Central memory CD8-positive, alpha-beta T cell (primary cell): ENCODE data around the gene SDHA.
"Not testable (repeated sequence)": the region's sequence is repeated elsewhere in the genome, so short reads cannot be mapped to it uniquely, and the experiment has no call there.

Experiments used
- ATAC-seq: fragments of 150-1000 bp; cut with Tn5 transposase; replicated peaks from 2 replicates; pipeline ENCODE4 v1.10.0; 2022; ENCODE audit warnings: mild to moderate bottlenecking, moderate FRiP score, moderate number of reproducible peaks; ENCODE audit not compliant: poor library complexity, severe bottlenecking; ENCODE audit errors: extremely low read depth
- DNase-seq, 2 donors: peaks; one replicate each; pipeline ENCODE4 v3.0.0; 2021; ENCODE audit warnings: low spot score in 2 of 2
- H3K27ac Mint-ChIP-seq: one replicate; pipeline ENCODE4 v1.8.0; 2022; ENCODE audit warnings: low read depth, mild to moderate bottlenecking, moderate library complexity, mixed read lengths
- H3K27me3 Mint-ChIP-seq: one replicate; pipeline ENCODE4 v1.8.0; 2022; ENCODE audit warnings: mixed read lengths
- H3K36me3 Mint-ChIP-seq: one replicate; pipeline ENCODE4 v1.8.0; 2022; ENCODE audit warnings: mild to moderate bottlenecking, moderate library complexity, mixed read lengths; ENCODE audit not compliant: insufficient read depth
- H3K4me1 Mint-ChIP-seq: one replicate; pipeline ENCODE4 v1.8.0; 2022; ENCODE audit warnings: mixed read lengths
- H3K4me3 Mint-ChIP-seq: one replicate; pipeline ENCODE4 v1.8.0; 2022; ENCODE audit warnings: mild to moderate bottlenecking, moderate library complexity, mixed read lengths
- H3K9me3 Mint-ChIP-seq: one replicate; pipeline ENCODE4 v1.8.0; 2022; ENCODE audit warnings: mixed read lengths

SDHA gene

GRCh38 chr5:296207-296606 lies 78.1 kb downstream of the SDHA start:
- H3K36me3 Mint-ChIP-seq, ATAC-seq, H3K27me3 Mint-ChIP-seq, H3K9me3 Mint-ChIP-seq, DNase-seq, H3K27ac Mint-ChIP-seq: not testable (repeated sequence)
- peaks cover 42% of the 10 kb centered on the region for H3K4me1 Mint-ChIP-seq
- H3K4me3 Mint-ChIP-seq: peak overlapping the region; percentile 48

- Mint-ChIP-seq H3K4me3 (peak overlapping the region; percentile 48), H3K4me1 (peaks cover 42% of the 10 kb centered on the region)
- not testable (repeated sequence) for DNase-seq, H3K9me3 Mint-ChIP-seq, H3K27ac Mint-ChIP-seq, H3K27me3 Mint-ChIP-seq, H3K36me3 Mint-ChIP-seq
- ATAC-seq: peak; percentile 65
These were observed 78.8 kb downstream of the SDHA start for GRCh38 chr5:296954-297353.

GRCh38 chr5:297448-297847 lies 79.3 kb downstream of the SDHA start:
- peak overlapping the region; percentile 48 for H3K4me3 Mint-ChIP-seq
- not testable (repeated sequence) for H3K36me3 Mint-ChIP-seq, H3K27ac Mint-ChIP-seq, DNase-seq, ATAC-seq, H3K27me3 Mint-ChIP-seq, H3K9me3 Mint-ChIP-seq
- peaks cover 42% of the 10 kb centered on the region for H3K4me1 Mint-ChIP-seq

GRCh38 chr5:297991-298736 lies 80.0 kb downstream of the SDHA start:
- H3K9me3 Mint-ChIP-seq, ATAC-seq, H3K27ac Mint-ChIP-seq, H3K4me3 Mint-ChIP-seq, H3K27me3 Mint-ChIP-seq, H3K36me3 Mint-ChIP-seq, DNase-seq: not testable (repeated sequence)
- peaks cover 40% of the 10 kb centered on the region for H3K4me1 Mint-ChIP-seq

GRCh38 chr5:298737-299125 lies 80.6 kb downstream of the SDHA start:
- peaks cover 4% of the 10 kb centered on the region for H3K36me3 Mint-ChIP-seq
- peaks cover 40% of the 10 kb centered on the region for H3K4me1 Mint-ChIP-seq
- peak overlapping the region; percentile 76 for H3K27ac Mint-ChIP-seq
- H3K9me3 Mint-ChIP-seq: no peaks in the 10 kb centered on the region
- no peak overlapping the region for H3K4me3 Mint-ChIP-seq
- DNase-seq (no peak), ATAC-seq (no peak)
- H3K27me3 Mint-ChIP-seq: no peaks in the 10 kb centered on the region

- H3K27ac Mint-ChIP-seq: peak overlapping the region; percentile 76
- not testable (repeated sequence) for H3K27me3 Mint-ChIP-seq, DNase-seq, H3K4me3 Mint-ChIP-seq, H3K9me3 Mint-ChIP-seq, H3K36me3 Mint-ChIP-seq, ATAC-seq
- H3K4me1 Mint-ChIP-seq: peaks cover 40% of the 10 kb centered on the region
These were observed 81.8 kb downstream of the SDHA start for GRCh38 chr5:299921-300320.

GRCh38 chr5:300691-301435 lies 82.7 kb downstream of the SDHA start:
- H3K27me3 Mint-ChIP-seq, H3K27ac Mint-ChIP-seq, ATAC-seq, H3K9me3 Mint-ChIP-seq, H3K36me3 Mint-ChIP-seq, DNase-seq: not testable (repeated sequence)
- Mint-ChIP-seq H3K4me1 (peaks cover 40% of the 10 kb centered on the region), H3K4me3 (peak overlapping the region; percentile 10)

GRCh38 chr5:302416-302815 lies 84.3 kb downstream of the SDHA start:
- H3K27me3 Mint-ChIP-seq, DNase-seq, ATAC-seq, H3K9me3 Mint-ChIP-seq, H3K36me3 Mint-ChIP-seq, H3K27ac Mint-ChIP-seq, H3K4me3 Mint-ChIP-seq: not testable (repeated sequence)
- peaks cover 26% of the 10 kb centered on the region for H3K4me1 Mint-ChIP-seq

GRCh38 chr5:302966-303365 lies 84.8 kb downstream of the SDHA start:
- ATAC-seq (no peak), DNase-seq (no peak)
- no peaks in the 10 kb centered on the region for H3K9me3 Mint-ChIP-seq
- peaks cover 24% of the 10 kb centered on the region for H3K4me1 Mint-ChIP-seq
- peaks cover 8% of the 10 kb centered on the region for H3K36me3 Mint-ChIP-seq
- H3K27ac Mint-ChIP-seq: no peak overlapping the region
- no peak overlapping the region for H3K4me3 Mint-ChIP-seq
- H3K27me3 Mint-ChIP-seq: no peaks in the 10 kb centered on the region

GRCh38 chr5:303741-304140 lies 85.6 kb downstream of the SDHA start:
- H3K4me1 Mint-ChIP-seq: peaks cover 24% of the 10 kb centered on the region

GRCh38 chr5:305050-305449 lies 86.9 kb downstream of the SDHA start:
- H3K27ac Mint-ChIP-seq: no peak overlapping the region
- DNase-seq (no peak), ATAC-seq (no peak)
- H3K9me3 Mint-ChIP-seq: no peaks in the 10 kb centered on the region
- no peaks in the 10 kb centered on the region for H3K27me3 Mint-ChIP-seq
- H3K4me3 Mint-ChIP-seq: no peak overlapping the region
- peaks cover 18% of the 10 kb centered on the region for H3K4me1 Mint-ChIP-seq
- H3K36me3 Mint-ChIP-seq: peaks cover 7% of the 10 kb centered on the region

More at GRCh38 chr5:303741-304140, 85.6 kb downstream of the SDHA start:
- not testable (repeated sequence) for H3K9me3 Mint-ChIP-seq, DNase-seq, H3K27ac Mint-ChIP-seq, ATAC-seq, H3K36me3 Mint-ChIP-seq, H3K27me3 Mint-ChIP-seq, H3K4me3 Mint-ChIP-seq

- no peak overlapping the region for H3K4me3 Mint-ChIP-seq
- H3K9me3 Mint-ChIP-seq: no peaks in the 10 kb centered on the region
- DNase-seq (no peak), ATAC-seq (no peak)
- peaks cover 18% of the 10 kb centered on the region for H3K4me1 Mint-ChIP-seq
- no peak overlapping the region for H3K27ac Mint-ChIP-seq
- H3K27me3 Mint-ChIP-seq: no peaks in the 10 kb centered on the region
- H3K36me3 Mint-ChIP-seq: peaks cover 7% of the 10 kb centered on the region
These were observed 87.3 kb downstream of the SDHA start for GRCh38 chr5:305459-305858.
